Measurements from ENCODE around the gene LTBR.

DNA sequence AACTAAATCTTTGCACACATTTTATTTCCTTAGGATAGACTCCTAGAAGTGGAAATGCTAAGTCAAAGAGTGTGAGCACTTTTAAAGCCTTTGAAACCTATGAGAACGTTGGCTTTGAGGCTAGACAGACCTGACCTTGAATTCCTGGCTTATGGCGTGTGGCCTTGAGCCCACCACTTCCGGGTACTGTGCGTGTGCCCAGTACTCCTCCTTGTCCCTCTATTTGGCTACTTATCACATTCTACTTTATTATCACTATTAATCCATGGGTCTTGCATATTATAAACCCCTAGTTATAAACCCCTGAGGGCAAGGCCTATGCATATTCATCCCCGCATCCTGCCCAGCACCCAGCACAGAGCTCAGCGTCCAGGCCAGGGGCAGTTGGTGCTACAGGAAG, 34.8 kb downstream of the LTBR start:
- TF ChIP-seq, protein P1, sequence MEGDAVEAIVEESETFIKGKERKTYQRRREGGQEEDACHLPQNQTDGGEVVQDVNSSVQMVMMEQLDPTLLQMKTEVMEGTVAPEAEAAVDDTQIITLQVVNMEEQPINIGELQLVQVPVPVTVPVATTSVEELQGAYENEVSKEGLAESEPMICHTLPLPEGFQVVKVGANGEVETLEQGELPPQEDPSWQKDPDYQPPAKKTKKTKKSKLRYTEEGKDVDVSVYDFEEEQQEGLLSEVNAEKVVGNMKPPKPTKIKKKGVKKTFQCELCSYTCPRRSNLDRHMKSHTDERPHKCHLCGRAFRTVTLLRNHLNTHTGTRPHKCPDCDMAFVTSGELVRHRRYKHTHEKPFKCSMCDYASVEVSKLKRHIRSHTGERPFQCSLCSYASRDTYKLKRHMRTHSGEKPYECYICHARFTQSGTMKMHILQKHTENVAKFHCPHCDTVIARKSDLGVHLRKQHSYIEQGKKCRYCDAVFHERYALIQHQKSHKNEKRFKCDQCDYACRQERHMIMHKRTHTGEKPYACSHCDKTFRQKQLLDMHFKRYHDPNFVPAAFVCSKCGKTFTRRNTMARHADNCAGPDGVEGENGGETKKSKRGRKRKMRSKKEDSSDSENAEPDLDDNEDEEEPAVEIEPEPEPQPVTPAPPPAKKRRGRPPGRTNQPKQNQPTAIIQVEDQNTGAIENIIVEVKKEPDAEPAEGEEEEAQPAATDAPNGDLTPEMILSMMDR (IDR thresholded peaks at IDR 0.05): no peak
- TF ChIP-seq EZH2phosphoT487 (IDR thresholded peaks at IDR 0.05) (no peak), EZH2 (IDR thresholded peaks at IDR 0.05) (no peak)

All from neural progenitor cell (in vitro differentiated cells).